ENCODE data around the gene ABCB9.
A peak's percentile ranks its signal among the peaks of the same experiment; 100 is the strongest.
"Not testable (repeated sequence)": the region's sequence is repeated elsewhere in the genome, so short reads cannot be mapped to it uniquely, and the experiment has no call there.

The ABCB9 gene

GRCh38 chr12:122896662-122897061 lies 69.6 kb downstream of the ABCB9 start:
- Histone ChIP-seq H3K36me3 (ENCODE audit: control insufficient read depth in 1 of 2, insufficient read depth in 2 of 2, low read length in 2 of 2) (no peaks in the 10 kb centered on the region), H3K27ac (ENCODE audit: low read depth, low read length) (no peak overlapping the region), H3K9me3 (ENCODE audit: control insufficient read depth in 1 of 2, low read length in 2 of 2) (no peaks in the 10 kb centered on the region), H3K9ac (ENCODE audit: low read depth in 1 of 2, low read length in 2 of 2) (no peak overlapping the region), H3K4me3 (ENCODE audit: low read depth in 1 of 2, low read length in 2 of 2) (no peak overlapping the region), H3K27me3 (ENCODE audit: control insufficient read depth in 1 of 2, insufficient read depth in 2 of 2, low read length in 2 of 2) (no peaks in the 10 kb centered on the region), H3K4me1 (ENCODE audit: control insufficient read depth in 1 of 2, insufficient read depth in 2 of 2, low read length in 2 of 2) (peaks cover 42 to 45% of the 10 kb centered on the region in 2 donors)

- peaks cover 49 to 52% of the 10 kb centered on the region in 2 donors for H3K4me1 ChIP-seq (ENCODE audit: control insufficient read depth in 1 of 2, insufficient read depth in 2 of 2, low read length in 2 of 2)
- peak within 1 kb of the TSS; percentile 83 for H3K27ac ChIP-seq (ENCODE audit: low read depth, low read length)
- no peaks in the 10 kb centered on the region for H3K9me3 ChIP-seq (ENCODE audit: control insufficient read depth in 1 of 2, low read length in 2 of 2)
- no peaks in the 10 kb centered on the region for H3K27me3 ChIP-seq (ENCODE audit: control insufficient read depth in 1 of 2, insufficient read depth in 2 of 2, low read length in 2 of 2)
- peak within 1 kb of the TSS; percentile 75 to 98 for H3K4me3 ChIP-seq (ENCODE audit: low read depth in 1 of 2, low read length in 2 of 2)
- H3K36me3 ChIP-seq (ENCODE audit: control insufficient read depth in 1 of 2, insufficient read depth in 2 of 2, low read length in 2 of 2) = no peaks in the 10 kb centered on the region
- H3K9ac ChIP-seq (ENCODE audit: low read depth in 1 of 2, low read length in 2 of 2) = peak within 1 kb of the TSS; percentile 92 to 98
These were observed 70.3 kb downstream of the ABCB9 start, which contains the start of gene VPS37B for GRCh38 chr12:122895704-122896636. TSS of gene VPS37B (minus strand) at chr12:122896124. CDS start at chr12:122896062, 62 bp downstream.

GRCh38 chr12:122895320-122895703 lies 71.0 kb downstream of the ABCB9 start:
- peaks cover 54 to 56% of the 10 kb centered on the region in 2 donors for H3K4me1 ChIP-seq (ENCODE audit: control insufficient read depth in 1 of 2, insufficient read depth in 2 of 2, low read length in 2 of 2)
- no peaks in the 10 kb centered on the region for H3K36me3 ChIP-seq (ENCODE audit: control insufficient read depth in 1 of 2, insufficient read depth in 2 of 2, low read length in 2 of 2)
- H3K27ac ChIP-seq (ENCODE audit: low read depth, low read length) = peak overlapping the region; percentile 83
- H3K9ac ChIP-seq (ENCODE audit: low read depth in 1 of 2, low read length in 2 of 2) = peak overlapping the region; percentile 92 to 98
- peak overlapping the region; percentile 75 to 98 for H3K4me3 ChIP-seq (ENCODE audit: low read depth in 1 of 2, low read length in 2 of 2)
- H3K9me3 ChIP-seq (ENCODE audit: control insufficient read depth in 1 of 2, low read length in 2 of 2) = no peaks in the 10 kb centered on the region
- H3K27me3 ChIP-seq (ENCODE audit: control insufficient read depth in 1 of 2, insufficient read depth in 2 of 2, low read length in 2 of 2) = no peaks in the 10 kb centered on the region

GRCh38 chr12:122894193-122895121 lies 71.8 kb downstream of the ABCB9 start:
- peaks cover 58 to 61% of the 10 kb centered on the region in 2 donors for H3K4me1 ChIP-seq (ENCODE audit: control insufficient read depth in 1 of 2, insufficient read depth in 2 of 2, low read length in 2 of 2)
- peak overlapping the region; percentile 75 to 98 for H3K4me3 ChIP-seq (ENCODE audit: low read depth in 1 of 2, low read length in 2 of 2)
- peak overlapping the region; percentile 83 for H3K27ac ChIP-seq (ENCODE audit: low read depth, low read length)
- H3K27me3 ChIP-seq (ENCODE audit: control insufficient read depth in 1 of 2, insufficient read depth in 2 of 2, low read length in 2 of 2) = no peaks in the 10 kb centered on the region
- peak overlapping the region; percentile 92 to 98 for H3K9ac ChIP-seq (ENCODE audit: low read depth in 1 of 2, low read length in 2 of 2)
- H3K36me3 ChIP-seq (ENCODE audit: control insufficient read depth in 1 of 2, insufficient read depth in 2 of 2, low read length in 2 of 2) = no peaks in the 10 kb centered on the region
- no peaks in the 10 kb centered on the region for H3K9me3 ChIP-seq (ENCODE audit: control insufficient read depth in 1 of 2, low read length in 2 of 2)

GRCh38 chr12:122893208-122894153 lies 72.8 kb downstream of the ABCB9 start:
- peak overlapping the region; percentile 75 to 98 for H3K4me3 ChIP-seq (ENCODE audit: low read depth in 1 of 2, low read length in 2 of 2)

GRCh38 chr12:122892724-122893123 lies 73.5 kb downstream of the ABCB9 start:
- H3K9me3 ChIP-seq (ENCODE audit: control insufficient read depth in 1 of 2, low read length in 2 of 2); H3K36me3 ChIP-seq (ENCODE audit: control insufficient read depth in 1 of 2, insufficient read depth in 2 of 2, low read length in 2 of 2); H3K27me3 ChIP-seq (ENCODE audit: control insufficient read depth in 1 of 2, insufficient read depth in 2 of 2, low read length in 2 of 2); H3K9ac ChIP-seq (ENCODE audit: low read depth in 1 of 2, low read length in 2 of 2); H3K27ac ChIP-seq (ENCODE audit: low read depth, low read length): not testable (repeated sequence)
- Histone ChIP-seq H3K4me1 (ENCODE audit: control insufficient read depth in 1 of 2, insufficient read depth in 2 of 2, low read length in 2 of 2) (peaks cover 63 to 72% of the 10 kb centered on the region in 2 donors), H3K4me3 (ENCODE audit: low read depth in 1 of 2, low read length in 2 of 2) (peak overlapping the region in 1 of 2 donors; percentile 8)

More at GRCh38 chr12:122893208-122894153, 72.8 kb downstream of the ABCB9 start:
- Histone ChIP-seq H3K27ac (ENCODE audit: low read depth, low read length) (peak overlapping the region; percentile 59), H3K9ac (ENCODE audit: low read depth in 1 of 2, low read length in 2 of 2) (peak overlapping the region; percentile 92 to 98), H3K36me3 (ENCODE audit: control insufficient read depth in 1 of 2, insufficient read depth in 2 of 2, low read length in 2 of 2) (no peaks in the 10 kb centered on the region), H3K27me3 (ENCODE audit: control insufficient read depth in 1 of 2, insufficient read depth in 2 of 2, low read length in 2 of 2) (no peaks in the 10 kb centered on the region), H3K9me3 (ENCODE audit: control insufficient read depth in 1 of 2, low read length in 2 of 2) (no peaks in the 10 kb centered on the region), H3K4me1 (ENCODE audit: control insufficient read depth in 1 of 2, insufficient read depth in 2 of 2, low read length in 2 of 2) (peaks cover 60 to 69% of the 10 kb centered on the region in 2 donors)

- peaks cover 72 to 80% of the 10 kb centered on the region in 2 donors for H3K4me1 ChIP-seq (ENCODE audit: control insufficient read depth in 1 of 2, insufficient read depth in 2 of 2, low read length in 2 of 2)
- H3K9me3 ChIP-seq (ENCODE audit: control insufficient read depth in 1 of 2, low read length in 2 of 2) = no peaks in the 10 kb centered on the region
- no peaks in the 10 kb centered on the region for H3K27me3 ChIP-seq (ENCODE audit: control insufficient read depth in 1 of 2, insufficient read depth in 2 of 2, low read length in 2 of 2)
- H3K27ac ChIP-seq (ENCODE audit: low read depth, low read length) = peak overlapping the region; percentile 27
- peak overlapping the region; percentile 44 to 46 for H3K9ac ChIP-seq (ENCODE audit: low read depth in 1 of 2, low read length in 2 of 2)
- H3K36me3 ChIP-seq (ENCODE audit: control insufficient read depth in 1 of 2, insufficient read depth in 2 of 2, low read length in 2 of 2) = no peaks in the 10 kb centered on the region
- peak overlapping the region; percentile 8 to 21 for H3K4me3 ChIP-seq (ENCODE audit: low read depth in 1 of 2, low read length in 2 of 2)
These were observed 74.4 kb downstream of the ABCB9 start for GRCh38 chr12:122891661-122892525.

GRCh38 chr12:122889761-122890520 lies 76.3 kb downstream of the ABCB9 start:
- Histone ChIP-seq H3K4me1 (ENCODE audit: control insufficient read depth in 1 of 2, insufficient read depth in 2 of 2, low read length in 2 of 2) (peaks cover 84 to 85% of the 10 kb centered on the region in 2 donors), H3K36me3 (ENCODE audit: control insufficient read depth in 1 of 2, insufficient read depth in 2 of 2, low read length in 2 of 2) (no peaks in the 10 kb centered on the region), H3K27me3 (ENCODE audit: control insufficient read depth in 1 of 2, insufficient read depth in 2 of 2, low read length in 2 of 2) (no peaks in the 10 kb centered on the region), H3K27ac (ENCODE audit: low read depth, low read length) (no peak overlapping the region), H3K4me3 (ENCODE audit: low read depth in 1 of 2, low read length in 2 of 2) (no peak overlapping the region), H3K9ac (ENCODE audit: low read depth in 1 of 2, low read length in 2 of 2) (no peak overlapping the region), H3K9me3 (ENCODE audit: control insufficient read depth in 1 of 2, low read length in 2 of 2) (no peaks in the 10 kb centered on the region)

All from duodenal mucosa (tissue), 2 donors.